AG04450 (cell line): ENCODE data around the gene KLHL30. TPM values are rescaled to one million over a fixed set of nuclear protein-coding genes. Genes with fewer than 3 reads are reported as not detected.

ENCODE experiments used
- CTCF ChIA-PET: fragments of 300-600, 350-600 bp; formaldehyde crosslinking; extraction: SDS; loops from one replicate; lab custom pipeline; 2022; ENCODE audit warnings: antibody characterized with exemption, inconsistent platforms; lab: Charles Lee
- POLR2A ChIA-PET: fragments of 350-600 bp; formaldehyde crosslinking; extraction: SDS; loops from one replicate; lab custom pipeline; 2021; ENCODE audit warnings: antibody characterized with exemption, inconsistent platforms; lab: Yijun Ruan, JAX
- DNase-seq: peaks from one replicate; pipeline ENCODE4 v3.0.0-alpha.2; 2011; ENCODE audit warnings: low read depth, low spot score
- H3K27ac ChIP-seq: one replicate; pipeline ENCODE4 v1.5.1; 2012; ENCODE audit warnings: low read depth, low read length, control low read depth
- H3K27me3 ChIP-seq: one replicate; pipeline ENCODE4 v1.6.0; 2012; ENCODE audit warnings: low read length; ENCODE audit not compliant: control insufficient read depth, insufficient read depth
- H3K4me3 ChIP-seq: 2 replicates; pipeline ENCODE4 v1.5.1; 2011; ENCODE audit warnings: mild to moderate bottlenecking, low read depth, low read length, control low read depth
- H3K9me3 ChIP-seq: 2 replicates; pipeline ENCODE4 v1.5.1; 2012; ENCODE audit warnings: low read length; ENCODE audit not compliant: control insufficient read depth, insufficient read depth
- polyA plus RNA-seq: library from polyadenylated mRNA; depleted of rRNA; stranded (reverse); fragments of >200 nt; gene quantifications from 2 replicates; pipeline ENCODE4 v1.2.3, GENCODE V29; 2011; rRNA removed
- TF ChIP-seq, protein P1 (sequence below): IDR thresholded peaks from 2 replicates; pipeline ENCODE4 v1.5.1; 2011; ENCODE audit warnings: low read depth, low read length, control low read depth, inconsistent platforms

KLHL30 gene
- polyA plus RNA-seq, 1 experiment, result not detected

- no peaks in the 10 kb centered on the region for H3K27me3 ChIP-seq
- POLR2A ChIA-PET, result no interaction called here
- no peak for DNase-seq
Measured at GRCh38 chr2:238190445-238190844, 52.0 kb downstream of the KLHL30 start.

More at GRCh38 chr2:238190445-238190844, 52.0 kb downstream of the KLHL30 start:
- TF ChIP-seq, protein P1, sequence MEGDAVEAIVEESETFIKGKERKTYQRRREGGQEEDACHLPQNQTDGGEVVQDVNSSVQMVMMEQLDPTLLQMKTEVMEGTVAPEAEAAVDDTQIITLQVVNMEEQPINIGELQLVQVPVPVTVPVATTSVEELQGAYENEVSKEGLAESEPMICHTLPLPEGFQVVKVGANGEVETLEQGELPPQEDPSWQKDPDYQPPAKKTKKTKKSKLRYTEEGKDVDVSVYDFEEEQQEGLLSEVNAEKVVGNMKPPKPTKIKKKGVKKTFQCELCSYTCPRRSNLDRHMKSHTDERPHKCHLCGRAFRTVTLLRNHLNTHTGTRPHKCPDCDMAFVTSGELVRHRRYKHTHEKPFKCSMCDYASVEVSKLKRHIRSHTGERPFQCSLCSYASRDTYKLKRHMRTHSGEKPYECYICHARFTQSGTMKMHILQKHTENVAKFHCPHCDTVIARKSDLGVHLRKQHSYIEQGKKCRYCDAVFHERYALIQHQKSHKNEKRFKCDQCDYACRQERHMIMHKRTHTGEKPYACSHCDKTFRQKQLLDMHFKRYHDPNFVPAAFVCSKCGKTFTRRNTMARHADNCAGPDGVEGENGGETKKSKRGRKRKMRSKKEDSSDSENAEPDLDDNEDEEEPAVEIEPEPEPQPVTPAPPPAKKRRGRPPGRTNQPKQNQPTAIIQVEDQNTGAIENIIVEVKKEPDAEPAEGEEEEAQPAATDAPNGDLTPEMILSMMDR, result no peak
- H3K4me3 ChIP-seq, result no peak overlapping the region
- no peak overlapping the region for H3K27ac ChIP-seq
- CTCF ChIA-PET, result no interaction called here
- H3K9me3 ChIP-seq, result no peaks in the 10 kb centered on the region

Other genes starting within 250 kb of the KLHL30 start
- gene UBE2F, start 171.7 kb upstream of the KLHL30 start, polyA plus RNA-seq, result 91.8 and 119 TPM in 2 replicates
- 11.2 TPM in 2 replicates for gene SCLY, start 77.7 kb upstream of the KLHL30 start, polyA plus RNA-seq
- 1.0 TPM in 2 replicates for gene ESPNL, start 38.3 kb upstream of the KLHL30 start, polyA plus RNA-seq
- gene ERFE, start 20.3 kb downstream of the KLHL30 start, polyA plus RNA-seq, result 2.4 and 2.9 TPM in 2 replicates
- 29.4 and 34.9 TPM in 2 replicates for gene ILKAP, start 65.0 kb downstream of the KLHL30 start, polyA plus RNA-seq
- 2.9 and 3.9 TPM in 2 replicates for gene HES6, start 101.4 kb downstream of the KLHL30 start, polyA plus RNA-seq
- gene PER2, start 149.9 kb downstream of the KLHL30 start, polyA plus RNA-seq, result 1.7 and 1.9 TPM in 2 replicates
- 5.9 and 7.3 TPM in 2 replicates for gene TRAF3IP1, start 181.8 kb downstream of the KLHL30 start, polyA plus RNA-seq